A204.1 (cell line): ENCODE data around the gene KLHL21.
"Not testable (repeated sequence)": the region's sequence is repeated elsewhere in the genome, so short reads cannot be mapped to it uniquely, and the experiment has no call there.

Source experiments
- FAIRE-seq: peaks from 2 replicates; lab custom pipeline; 2012; peaks lifted over from hg19 to GRCh38; lab: Jason Lieb, UNC

KLHL21 gene, protein sequence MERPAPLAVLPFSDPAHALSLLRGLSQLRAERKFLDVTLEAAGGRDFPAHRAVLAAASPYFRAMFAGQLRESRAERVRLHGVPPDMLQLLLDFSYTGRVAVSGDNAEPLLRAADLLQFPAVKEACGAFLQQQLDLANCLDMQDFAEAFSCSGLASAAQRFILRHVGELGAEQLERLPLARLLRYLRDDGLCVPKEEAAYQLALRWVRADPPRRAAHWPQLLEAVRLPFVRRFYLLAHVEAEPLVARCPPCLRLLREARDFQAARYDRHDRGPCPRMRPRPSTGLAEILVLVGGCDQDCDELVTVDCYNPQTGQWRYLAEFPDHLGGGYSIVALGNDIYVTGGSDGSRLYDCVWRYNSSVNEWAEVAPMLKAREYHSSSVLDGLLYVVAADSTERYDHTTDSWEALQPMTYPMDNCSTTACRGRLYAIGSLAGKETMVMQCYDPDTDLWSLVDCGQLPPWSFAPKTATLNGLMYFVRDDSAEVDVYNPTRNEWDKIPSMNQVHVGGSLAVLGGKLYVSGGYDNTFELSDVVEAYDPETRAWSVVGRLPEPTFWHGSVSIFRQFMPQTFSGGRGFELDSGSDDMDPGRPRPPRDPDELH

GRCh38 chr1:6602669-6603237 is at the start of gene KLHL21:
TSS of gene KLHL21 (minus strand) at chr1:6602869. CDS start at chr1:6602817, 52 bp downstream.
- no peak for FAIRE-seq

DNA sequence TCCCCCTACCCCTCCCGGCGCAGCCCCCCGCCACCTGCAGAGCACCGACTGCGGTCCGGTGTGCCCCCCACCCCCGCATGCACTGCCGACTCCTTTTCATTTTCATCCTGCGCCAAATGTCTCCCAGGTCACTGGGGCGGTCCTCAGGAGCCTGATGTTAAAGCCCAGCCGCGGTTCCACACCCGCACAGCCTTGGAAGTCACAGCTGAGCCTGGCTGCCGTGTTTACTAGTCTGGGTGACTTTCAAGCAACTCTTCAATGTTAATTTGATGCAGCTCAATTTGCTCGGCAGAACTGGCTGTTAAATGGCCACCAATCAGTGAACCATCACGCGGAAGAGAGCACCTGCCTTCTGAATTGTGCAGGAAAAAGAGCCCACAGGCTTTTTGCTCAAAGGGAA is 49.2 kb upstream of the KLHL21 start:
- FAIRE-seq, result no peak

DNA sequence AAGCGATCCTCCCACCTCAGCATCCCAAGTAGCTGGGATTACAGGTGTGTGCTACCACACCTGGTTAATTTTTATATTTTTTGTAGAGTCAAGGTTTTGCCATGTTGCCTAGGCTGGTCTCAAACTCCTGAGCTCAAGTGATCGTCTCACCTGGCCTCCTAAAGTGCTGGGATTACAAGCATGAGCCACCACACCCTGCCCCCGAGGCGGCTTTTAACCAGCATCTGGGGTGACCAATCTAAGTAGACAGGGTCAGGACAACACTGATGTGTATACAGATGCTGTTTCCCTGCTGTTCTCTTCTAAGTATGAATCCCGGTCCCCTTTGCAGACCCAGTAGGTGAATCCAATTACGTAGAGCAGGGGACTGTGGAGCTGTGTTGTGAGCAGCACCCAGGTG is 45.9 kb upstream of the KLHL21 start:
- no peak for FAIRE-seq

GRCh38 chr1:6646499-6647148 is 44.0 kb upstream of the KLHL21 start:
- peak; percentile 88 for FAIRE-seq

DNA sequence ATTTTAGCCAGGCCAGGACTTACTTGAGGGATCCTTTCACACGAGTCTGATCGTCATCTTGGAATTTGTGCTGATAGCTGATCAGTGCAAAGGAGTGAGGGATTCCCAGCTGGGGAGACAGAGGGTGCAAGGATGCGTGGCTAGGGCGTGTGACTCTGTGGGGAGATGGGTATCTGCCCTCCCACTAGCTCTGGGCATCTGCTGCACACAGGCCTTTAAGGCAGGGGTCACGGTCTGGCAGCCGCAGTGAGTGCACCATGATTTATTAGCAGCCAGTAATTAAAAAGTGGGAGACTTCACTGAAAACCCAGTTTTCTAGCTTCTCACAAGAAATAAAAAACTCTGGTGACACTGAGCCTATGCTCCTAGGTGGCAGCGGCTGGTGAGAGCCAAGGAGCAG is 42.3 kb upstream of the KLHL21 start:
- no peak for FAIRE-seq

DNA sequence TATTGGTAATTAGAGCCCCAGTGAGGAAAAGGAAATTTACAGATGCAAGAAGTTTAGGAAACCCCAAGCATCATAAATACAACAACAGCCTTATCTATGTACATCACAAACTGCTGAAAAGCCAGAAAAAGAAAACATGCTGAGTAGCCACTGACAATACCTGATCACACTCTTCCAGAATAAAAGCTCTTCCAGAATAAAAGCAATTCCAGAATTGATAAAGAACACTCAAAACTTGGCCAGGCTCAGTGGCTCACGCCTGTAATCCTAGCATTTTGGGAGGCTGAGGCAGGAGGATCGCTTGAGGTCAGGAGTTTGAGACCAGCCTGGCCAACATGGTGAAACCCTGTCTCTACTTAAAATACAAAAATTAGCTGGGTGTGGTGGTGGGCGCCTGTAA is 38.2 kb upstream of the KLHL21 start:
- FAIRE-seq, result not testable (repeated sequence)

GRCh38 chr1:6638226-6638625 is 35.6 kb upstream of the KLHL21 start:
- no peak for FAIRE-seq

DNA sequence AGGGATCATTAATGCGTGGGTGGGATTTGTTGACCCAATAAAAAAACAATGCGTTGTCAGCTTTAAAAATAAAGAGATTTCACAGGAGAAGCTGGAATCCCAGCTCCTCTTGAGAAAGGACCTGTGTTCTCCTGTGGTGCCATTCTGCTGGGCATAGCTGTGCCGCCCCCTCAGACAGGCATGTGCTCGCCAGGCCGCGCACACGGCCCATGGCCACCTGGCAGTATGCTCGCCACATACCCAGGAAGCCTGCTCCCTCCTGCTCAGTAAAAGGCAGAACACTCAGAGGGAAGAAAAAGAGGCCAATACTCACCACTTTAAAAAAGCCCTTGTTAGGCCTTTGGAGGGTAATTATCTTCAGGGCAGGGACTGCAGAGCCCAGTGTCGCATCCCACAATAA is 35.1 kb upstream of the KLHL21 start:
- FAIRE-seq, result no peak

DNA sequence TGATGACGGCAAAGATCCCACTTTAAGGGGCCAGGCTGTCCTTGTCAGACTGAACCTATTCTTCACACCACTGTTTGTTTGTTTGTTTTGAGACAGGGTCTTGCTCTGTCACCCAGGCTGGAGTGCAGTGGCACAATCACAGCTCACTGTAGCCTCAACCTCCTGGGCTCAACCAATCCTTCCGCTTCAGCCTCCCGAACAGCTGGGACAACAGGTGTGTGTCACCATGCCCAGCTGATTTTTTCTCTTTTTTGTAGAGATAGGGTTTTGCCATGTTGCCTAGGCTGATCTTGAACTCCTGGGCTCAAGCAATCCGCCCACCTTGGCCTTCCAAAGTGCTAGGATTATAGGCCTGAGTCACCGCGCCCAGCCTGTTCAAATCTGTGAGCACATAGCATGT is 34.1 kb upstream of the KLHL21 start:
- FAIRE-seq, result not testable (repeated sequence)

- no peak for FAIRE-seq
Measured at GRCh38 chr1:6635910-6636760, 33.5 kb upstream of the KLHL21 start.

DNA sequence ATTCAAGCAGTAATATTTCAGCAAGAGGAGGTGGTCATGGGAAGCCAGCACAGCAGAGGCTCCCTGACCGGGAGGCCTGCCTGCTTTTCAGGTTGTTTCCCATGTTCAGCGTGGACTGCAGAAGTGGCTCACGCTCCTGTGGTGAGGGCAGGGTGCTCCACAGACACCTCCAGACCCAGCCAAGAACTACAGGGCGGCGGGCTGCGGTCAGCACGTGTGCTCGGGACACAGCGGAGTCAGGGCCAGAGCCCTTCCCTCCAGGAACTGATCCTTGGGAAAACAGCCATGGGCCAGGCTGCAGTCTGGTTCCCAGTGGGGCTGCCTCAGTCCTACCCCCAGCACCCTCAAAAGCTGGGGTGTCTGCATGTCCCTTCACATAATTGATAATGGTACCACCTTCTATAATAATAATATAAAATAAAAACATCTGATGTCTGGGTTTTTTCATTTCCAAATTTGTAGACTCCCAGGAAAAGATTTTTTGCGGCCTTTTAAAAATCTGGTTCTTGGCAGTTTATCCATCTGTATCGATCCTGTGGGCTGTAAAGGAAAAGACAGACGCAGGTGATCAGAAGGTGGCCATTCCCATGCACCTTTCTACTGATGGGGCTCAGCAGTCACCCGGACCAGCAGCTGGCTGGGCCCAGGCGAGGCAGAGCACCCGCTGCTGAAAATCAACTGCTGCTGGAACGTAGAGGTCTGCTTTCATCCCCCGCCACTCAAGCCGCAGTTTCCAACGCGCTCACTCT is 32.7 kb upstream of the KLHL21 start:
- FAIRE-seq, result no peak

DNA sequence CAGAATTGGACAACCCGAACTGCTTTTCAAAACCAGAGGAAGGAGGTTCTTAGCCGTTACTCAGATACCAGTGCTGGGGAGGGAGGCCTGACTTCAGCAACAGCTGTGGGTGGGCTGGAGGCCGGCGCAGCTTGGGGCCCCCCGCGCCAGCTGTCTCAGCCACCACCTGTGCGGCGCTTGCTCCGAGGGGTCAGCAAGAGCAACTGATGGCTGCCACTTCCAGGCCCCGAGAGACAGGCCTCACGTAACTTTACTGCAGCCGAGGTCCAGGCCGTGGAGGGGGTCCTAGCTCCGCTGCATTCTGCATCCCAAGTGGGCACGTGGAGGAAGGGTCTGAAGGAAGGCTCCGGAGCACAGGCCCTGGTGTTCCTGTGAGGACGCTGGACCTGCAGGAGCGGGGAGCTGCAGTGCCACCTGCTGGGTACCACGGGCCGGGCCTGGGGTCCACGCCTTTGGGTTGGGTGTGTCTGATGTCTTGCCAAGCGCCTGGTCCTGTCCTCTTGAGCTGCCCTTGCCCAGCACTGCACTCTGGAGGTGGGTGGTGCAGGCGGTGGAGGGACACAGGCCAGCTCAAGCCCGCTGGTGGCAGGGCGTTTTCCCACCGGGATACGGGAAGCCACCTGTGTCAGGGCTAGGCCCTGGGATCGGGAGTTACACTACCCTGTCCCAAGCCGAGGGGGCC is 31.8 kb upstream of the KLHL21 start:
- no peak for FAIRE-seq

GRCh38 chr1:6632588-6633514 is 30.2 kb upstream of the KLHL21 start:
- FAIRE-seq, result no peak

DNA sequence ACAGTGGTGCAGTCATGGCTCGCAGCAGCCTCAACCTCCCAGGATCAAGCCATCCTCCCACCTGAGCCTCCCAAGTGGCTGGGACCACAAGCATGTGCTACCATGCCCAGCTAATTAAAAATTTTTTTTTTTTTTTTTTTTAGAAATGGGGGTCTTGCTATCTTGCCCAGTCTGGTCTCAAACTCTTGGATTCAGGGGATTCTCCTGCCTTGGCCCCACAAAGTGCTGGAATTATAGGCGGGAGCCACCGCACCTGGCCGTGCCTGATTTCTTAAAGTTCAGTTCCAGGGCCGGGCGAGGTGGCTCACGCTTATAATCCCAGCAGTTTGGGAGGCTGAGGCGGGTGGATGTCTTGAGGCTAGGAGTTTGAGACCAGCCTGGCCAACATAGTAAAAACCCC is 28.4 kb upstream of the KLHL21 start:
- no peak for FAIRE-seq

- no peak for FAIRE-seq
Measured at GRCh38 chr1:6630027-6630426, 27.4 kb upstream of the KLHL21 start.

DNA sequence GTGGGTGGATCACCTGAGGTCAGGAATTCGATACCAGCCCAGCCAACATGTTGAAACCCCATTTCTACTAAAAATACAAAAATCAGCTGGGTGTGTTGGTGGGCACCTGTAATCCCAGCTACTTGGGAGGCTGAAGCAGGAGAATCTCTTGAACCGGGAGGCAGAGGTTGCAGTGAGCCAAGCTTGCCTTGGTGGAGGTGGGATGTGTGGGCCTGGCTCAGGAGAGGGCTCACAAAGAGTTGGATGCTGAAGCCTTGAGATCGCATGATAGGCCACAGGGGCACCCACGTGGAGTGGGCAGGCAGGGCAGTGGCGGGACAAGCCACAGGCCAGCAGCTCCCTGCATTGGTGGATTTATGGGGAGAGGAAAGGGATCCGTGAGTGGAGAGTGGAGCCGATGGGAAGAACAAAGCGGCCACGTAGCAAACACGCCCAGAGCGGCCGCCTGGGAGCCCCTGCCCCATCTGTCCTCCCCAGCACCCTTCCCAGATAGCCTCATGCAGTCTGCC is 26.4 kb upstream of the KLHL21 start:
- FAIRE-seq, result no peak

DNA sequence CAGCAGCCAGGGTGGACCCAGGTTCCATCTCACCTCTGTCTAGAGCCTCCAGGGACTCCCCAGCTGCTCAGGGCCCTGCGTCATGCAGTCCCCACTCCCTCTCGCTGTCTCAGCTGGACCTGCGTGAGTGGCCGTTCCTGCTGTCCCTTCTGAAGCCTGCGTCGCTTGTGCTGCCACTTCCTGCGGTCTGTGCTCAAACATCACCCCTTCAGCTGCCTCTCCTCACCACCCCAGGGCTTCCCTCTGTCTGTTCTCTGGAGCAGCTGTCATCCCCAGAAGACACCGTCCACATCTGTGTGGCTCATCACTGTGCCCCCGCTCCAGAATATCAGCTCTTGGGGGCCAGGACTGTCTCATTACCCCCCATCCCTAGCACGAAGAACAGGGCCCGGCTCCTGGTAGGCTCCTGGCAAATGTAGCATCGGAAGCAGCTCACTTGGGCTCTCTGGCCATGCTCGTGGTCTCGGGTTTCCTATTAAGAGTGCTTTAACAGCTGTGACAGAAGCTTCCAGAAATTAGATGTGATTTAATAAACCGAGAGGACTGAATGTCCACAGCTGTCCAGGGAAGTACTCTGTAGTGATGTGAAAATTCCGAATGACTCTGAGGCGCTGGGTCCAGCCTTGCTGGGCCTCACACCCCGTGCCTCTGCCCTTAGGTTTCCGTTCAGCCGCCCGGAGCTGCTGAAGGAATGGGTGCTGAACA is 25.3 kb upstream of the KLHL21 start:
- FAIRE-seq, result no peak

- FAIRE-seq, result no peak
Measured at GRCh38 chr1:6627031-6627430, 24.4 kb upstream of the KLHL21 start.
